A673 (cell line): ENCODE data around the gene RIPOR3.
"Not testable (repeated sequence)": the region's sequence is repeated elsewhere in the genome, so short reads cannot be mapped to it uniquely, and the experiment has no call there.

Source experiments
- EZH2 ChIP-seq: fragments of 200-600 bp; sonication (generic); IDR thresholded peaks from 2 replicates; pipeline ENCODE4 v1.6.1; 2017; ENCODE audit warnings: borderline replicate concordance, low read depth, mild to moderate bottlenecking, mixed read lengths, antibody characterized with exemption, low read length; ENCODE audit not compliant: poor library complexity, severe bottlenecking
- TF ChIP-seq, protein P1 (sequence below): fragments of 300-800, 200-600 bp; sonication (generic); conservative IDR thresholded peaks from 2 replicates; pipeline ENCODE4 v1.5.1; 2017; ENCODE audit warnings: low read depth, mild to moderate bottlenecking, antibody characterized with exemption, low read length, moderate library complexity, mixed read lengths

DNA sequence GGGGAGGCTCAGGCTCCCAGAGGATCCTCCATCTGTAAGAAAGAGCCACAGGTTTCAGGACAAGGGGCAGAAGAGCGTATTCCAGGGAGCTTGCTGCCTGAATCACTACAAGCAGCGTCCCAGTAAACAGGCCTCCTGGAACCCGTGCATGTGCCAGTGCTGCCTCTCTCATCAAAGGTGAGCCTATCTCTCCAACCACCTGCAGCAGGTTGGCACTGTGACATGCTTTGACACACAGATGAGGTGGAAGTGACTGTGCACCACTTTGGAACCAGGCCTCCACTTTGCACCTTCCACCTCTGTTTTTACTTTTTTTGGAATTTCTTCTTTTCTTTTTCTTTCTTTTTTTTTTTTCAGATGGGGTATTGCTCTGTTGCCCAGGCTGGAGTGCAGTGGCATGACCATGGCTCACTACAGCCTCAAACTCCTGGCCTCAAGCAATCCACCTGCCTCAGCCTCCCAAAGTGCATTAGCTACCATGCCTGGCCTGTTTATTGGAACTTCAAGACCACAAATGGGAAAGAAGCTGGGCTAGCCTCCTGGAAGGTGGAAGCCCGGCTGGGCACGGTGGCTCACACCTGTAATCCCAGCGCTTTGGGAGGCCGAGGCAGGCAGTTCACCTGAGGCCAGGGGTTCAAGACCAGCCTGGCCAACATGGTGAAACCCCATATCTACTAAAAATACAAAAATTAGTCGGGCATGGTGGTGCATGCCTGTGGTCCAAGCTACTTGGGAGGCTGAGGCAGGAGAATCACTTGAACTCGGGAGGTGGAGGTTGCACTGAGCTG, 12.5 kb upstream of the RIPOR3 start:
- TF ChIP-seq, protein P1, sequence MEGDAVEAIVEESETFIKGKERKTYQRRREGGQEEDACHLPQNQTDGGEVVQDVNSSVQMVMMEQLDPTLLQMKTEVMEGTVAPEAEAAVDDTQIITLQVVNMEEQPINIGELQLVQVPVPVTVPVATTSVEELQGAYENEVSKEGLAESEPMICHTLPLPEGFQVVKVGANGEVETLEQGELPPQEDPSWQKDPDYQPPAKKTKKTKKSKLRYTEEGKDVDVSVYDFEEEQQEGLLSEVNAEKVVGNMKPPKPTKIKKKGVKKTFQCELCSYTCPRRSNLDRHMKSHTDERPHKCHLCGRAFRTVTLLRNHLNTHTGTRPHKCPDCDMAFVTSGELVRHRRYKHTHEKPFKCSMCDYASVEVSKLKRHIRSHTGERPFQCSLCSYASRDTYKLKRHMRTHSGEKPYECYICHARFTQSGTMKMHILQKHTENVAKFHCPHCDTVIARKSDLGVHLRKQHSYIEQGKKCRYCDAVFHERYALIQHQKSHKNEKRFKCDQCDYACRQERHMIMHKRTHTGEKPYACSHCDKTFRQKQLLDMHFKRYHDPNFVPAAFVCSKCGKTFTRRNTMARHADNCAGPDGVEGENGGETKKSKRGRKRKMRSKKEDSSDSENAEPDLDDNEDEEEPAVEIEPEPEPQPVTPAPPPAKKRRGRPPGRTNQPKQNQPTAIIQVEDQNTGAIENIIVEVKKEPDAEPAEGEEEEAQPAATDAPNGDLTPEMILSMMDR: not testable (repeated sequence)
- TF ChIP-seq EZH2: not testable (repeated sequence)
